HG02973 (cell line): ENCODE data around the gene CCDC106.
A peak's percentile ranks its signal among the peaks of the same experiment; 100 is the strongest.

ENCODE experiments used
- ATAC-seq: cut with Tn5 transposase; IDR thresholded peaks from one replicate; pipeline ENCODE4 v1.9.1; 2021; ENCODE audit warnings: moderate library complexity; ENCODE audit not compliant: unreplicated experiment

CCDC106 gene

GRCh38 chr19:55649268-55650125 lies 1.5 kb downstream of the CCDC106 start:
- ATAC-seq: no peak

GRCh38 chr19:55650126-55650557 lies 2.1 kb downstream of the CCDC106 start:
- no peak for ATAC-seq

GRCh38 chr19:55650602-55651230 lies 2.7 kb downstream of the CCDC106 start:
- ATAC-seq: no peak

- no peak for ATAC-seq
Observed at GRCh38 chr19:55651236-55651635, 3.2 kb downstream of the CCDC106 start.

DNA sequence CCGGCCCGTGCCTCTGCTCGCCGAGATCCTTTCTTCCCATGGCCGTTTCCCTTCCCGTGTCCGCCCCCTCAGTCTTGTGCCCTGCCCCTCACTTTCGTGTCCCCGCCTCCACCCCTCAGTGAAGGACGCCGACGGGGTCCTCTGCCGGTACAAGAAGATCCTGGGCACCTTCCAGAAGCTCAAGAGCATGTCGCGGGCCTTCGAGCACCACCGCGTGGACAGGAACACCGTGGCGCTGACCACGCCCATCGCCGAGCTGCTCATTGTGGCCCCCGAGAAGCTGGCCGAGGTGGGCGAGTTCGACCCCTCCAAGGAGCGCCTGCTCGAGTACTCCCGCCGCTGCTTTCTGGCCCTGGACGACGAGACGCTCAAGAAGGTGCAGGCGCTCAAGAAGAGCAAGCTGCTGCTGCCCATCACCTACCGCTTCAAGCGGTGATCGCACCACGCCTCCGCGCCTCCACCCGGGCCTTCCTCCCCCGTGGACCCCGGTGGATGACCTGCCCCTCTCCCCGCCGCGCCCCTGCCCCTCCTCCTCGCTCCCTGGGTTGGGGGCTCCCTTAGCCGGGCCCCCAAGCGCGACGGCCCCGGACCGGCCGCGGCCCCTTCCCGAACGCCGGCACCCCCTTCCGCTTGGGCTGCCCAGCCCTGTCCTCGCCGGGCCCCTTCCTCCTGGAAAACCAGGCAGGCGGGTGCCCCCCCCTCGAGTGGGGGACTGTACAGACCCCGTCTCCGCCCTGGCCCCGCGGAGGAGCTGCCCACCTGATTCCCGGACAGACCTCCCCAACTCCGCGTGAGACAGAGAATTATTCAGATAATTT lies 4.5 kb downstream of the CCDC106 start:
- ATAC-seq: no peak

- peak; percentile 30 for ATAC-seq
Observed at GRCh38 chr19:55653651-55654322, 5.8 kb downstream of the CCDC106 start.

GRCh38 chr19:55654323-55654867 lies 6.4 kb downstream of the CCDC106 start:
- ATAC-seq: peak; percentile 55

GRCh38 chr19:55654868-55655647 lies 7.0 kb downstream of the CCDC106 start, which contains the start of gene U2AF2:
TSS of gene U2AF2 (plus strand) at chr19:55655035. CDS start at chr19:55655105, 70 bp downstream.
- peak; percentile 41 for ATAC-seq

- no peak for ATAC-seq
Observed at GRCh38 chr19:55655648-55656040, 7.6 kb downstream of the CCDC106 start.

DNA sequence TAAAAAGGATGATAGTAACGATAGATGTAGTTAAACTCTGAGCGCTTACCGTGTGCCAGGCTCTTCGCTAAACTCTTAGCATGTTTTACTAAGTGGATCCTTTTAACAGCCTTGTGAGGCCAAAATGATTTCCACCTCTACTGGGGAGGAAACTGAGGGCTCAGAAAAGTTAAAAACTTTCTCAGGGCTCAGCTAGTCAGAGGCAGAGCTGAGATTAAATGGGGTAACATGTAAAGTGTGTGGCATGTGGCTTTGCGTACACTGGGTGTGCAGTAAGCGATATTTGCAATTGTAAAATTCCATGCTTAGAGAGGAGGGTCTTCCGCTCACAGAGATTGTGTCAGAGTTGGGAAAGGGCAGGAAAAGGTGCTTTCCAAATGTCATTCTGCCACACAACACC lies 8.5 kb downstream of the CCDC106 start:
- no peak for ATAC-seq

- ATAC-seq: no peak
Observed at GRCh38 chr19:55656988-55657747, 9.2 kb downstream of the CCDC106 start.

GRCh38 chr19:55658846-55659459 lies 10.9 kb downstream of the CCDC106 start:
- no peak for ATAC-seq

GRCh38 chr19:55659822-55660221 lies 11.8 kb downstream of the CCDC106 start:
- ATAC-seq: no peak

GRCh38 chr19:55660404-55660803 lies 12.4 kb downstream of the CCDC106 start:
- no peak for ATAC-seq

- no peak for ATAC-seq
Observed at GRCh38 chr19:55660991-55661390, 13.0 kb downstream of the CCDC106 start.

GRCh38 chr19:55661826-55662225 lies 13.8 kb downstream of the CCDC106 start:
- no peak for ATAC-seq

DNA sequence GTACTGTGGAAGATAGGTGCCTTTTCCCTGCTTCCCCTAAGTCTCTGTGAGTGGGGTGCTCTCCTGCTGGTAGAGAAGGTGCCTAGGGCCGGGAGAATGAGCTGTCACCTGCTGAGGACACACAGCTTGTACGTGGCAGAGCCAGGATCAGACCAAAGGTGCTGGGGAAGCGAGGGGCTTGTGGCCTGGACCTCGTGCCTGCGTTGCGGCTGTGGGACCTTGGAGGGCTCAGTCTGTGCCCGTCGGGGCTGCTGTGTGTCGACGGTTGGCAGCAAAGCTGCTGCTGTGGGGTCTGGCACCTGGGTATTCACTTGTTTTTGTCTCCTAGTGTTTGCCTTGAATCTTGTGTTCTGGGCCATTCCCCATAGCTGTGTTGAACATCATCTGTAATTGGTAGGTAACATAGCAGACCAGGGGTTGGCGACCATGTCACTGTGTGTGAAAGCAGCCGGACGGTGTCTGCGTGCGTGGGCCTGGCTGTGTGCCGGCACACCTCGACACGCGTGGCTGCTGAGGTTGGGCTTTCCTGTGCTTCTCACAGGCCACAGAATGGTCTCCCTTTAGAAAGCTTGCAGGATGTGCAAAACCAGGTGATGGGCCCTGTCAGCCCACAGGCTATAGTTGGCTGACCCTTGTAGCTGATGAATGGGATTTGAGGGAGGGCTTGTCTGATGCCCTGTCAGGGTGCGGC lies 16.0 kb downstream of the CCDC106 start:
- ATAC-seq: no peak
